Measurements from ENCODE around the gene MATK.

MATK gene

GRCh38 chr19:3773814-3774515 is 12.2 kb downstream of the MATK start:
- no peak for TF ChIP-seq CTCF (conservative IDR thresholded peaks at IDR 0.05)

GRCh38 chr19:3771906-3772455 is 14.2 kb downstream of the MATK start, which contains the start of gene RAX2:
Gene RAX2, minus strand, starts transcription at chr19:3772228. Its CDS starts 486 bp downstream, at chr19:3771742.
- H3K27ac ChIP-seq: no peak within 1 kb of the TSS
- TF ChIP-seq CTCF (conservative IDR thresholded peaks at IDR 0.05): no peak

More at GRCh38 chr19:3773814-3774515, 12.2 kb downstream of the MATK start:
- H3K27ac ChIP-seq: no peak overlapping the region

- no peak for TF ChIP-seq CTCF (conservative IDR thresholded peaks at IDR 0.05)
- no peak overlapping the region for H3K27ac ChIP-seq
Observed at GRCh38 chr19:3771000-3771905, 14.9 kb downstream of the MATK start.

- H3K27ac ChIP-seq: no peak overlapping the region
Observed at GRCh38 chr19:3770136-3770999, 15.8 kb downstream of the MATK start.

GRCh38 chr19:3769494-3769893 is 16.7 kb downstream of the MATK start:
- H3K27ac ChIP-seq: no peak overlapping the region
- TF ChIP-seq CTCF (conservative IDR thresholded peaks at IDR 0.05): no peak

More at GRCh38 chr19:3770136-3770999, 15.8 kb downstream of the MATK start:
- no peak for TF ChIP-seq CTCF (conservative IDR thresholded peaks at IDR 0.05)

GRCh38 chr19:3768748-3769099 is 17.5 kb downstream of the MATK start:
- no peak for TF ChIP-seq CTCF (conservative IDR thresholded peaks at IDR 0.05)
- no peak overlapping the region for H3K27ac ChIP-seq

Measured in VCaP (cell line).